H1 (cell line): Measurements from ENCODE around the gene MAGEA9B. TPM values are rescaled to one million over a fixed set of nuclear protein-coding genes. Genes with fewer than 3 reads are reported as not detected.

Experiments used
- CTCF ChIA-PET: fragments of 300-600 bp; sonication (Branson Sonifier 250); formaldehyde crosslinking; loops from one replicate; lab custom pipeline; 2021; ENCODE audit not compliant: partially characterized antibody; lab: Charles Lee
- POLR2A ChIA-PET: fragments of 300-600 bp; sonication (Branson Sonifier 250); formaldehyde crosslinking; loops from one replicate; lab custom pipeline; 2021; ENCODE audit warnings: inconsistent platforms; ENCODE audit not compliant: partially characterized antibody; lab: Charles Lee
- DNase-seq, 2 experiments: peaks; one replicate each; pipeline versions ENCODE4 v3.0.0 to v3.0.0-alpha.2; 2010 to 2022; ENCODE audit warnings: low spot score in 2 of 2, low read depth in 1 of 2, mixed read lengths in 1 of 2
- FAIRE-seq: peaks from 2 replicates; lab custom pipeline; 2011; peaks lifted over from hg19 to GRCh38; lab: Jason Lieb, UNC
- H2AFZ ChIP-seq: 2 replicates; pipeline ENCODE4 v1.8.1; 2012; ENCODE audit warnings: low read length, inconsistent platforms
- H2AK5ac ChIP-seq: 2 replicates; pipeline ENCODE4 v1.6.1; 2013; ENCODE audit warnings: low read depth, low read length
- H2BK120ac ChIP-seq: replicated peaks from 2 replicates; pipeline ENCODE3; 2013; ENCODE audit warnings: low read depth, low read length, inconsistent platforms
- H2BK12ac ChIP-seq: 2 replicates; pipeline ENCODE4 v1.6.1; 2013; ENCODE audit warnings: low read depth, low read length
- H2BK15ac ChIP-seq: 2 replicates; pipeline ENCODE4 v1.6.1; 2013; ENCODE audit warnings: low read length
- H2BK20ac ChIP-seq: 2 replicates; pipeline ENCODE4 v1.6.1; 2013; ENCODE audit warnings: low read length
- H2BK5ac ChIP-seq: 2 replicates; pipeline ENCODE4 v1.6.1; 2013; ENCODE audit warnings: low read depth, low read length
- H3K14ac ChIP-seq: 2 replicates; pipeline ENCODE4 v1.6.1; 2013; ENCODE audit warnings: inconsistent platforms; ENCODE audit not compliant: insufficient read length
- H3K18ac ChIP-seq: 2 replicates; pipeline ENCODE4 v1.6.1; 2013; ENCODE audit warnings: low read length; ENCODE audit errors: extremely low read depth
- H3K23ac ChIP-seq: 2 replicates; pipeline ENCODE4 v1.6.1; 2013; ENCODE audit warnings: inconsistent platforms; ENCODE audit not compliant: insufficient read length
- H3K23me2 ChIP-seq: 2 replicates; pipeline ENCODE4 v1.6.1; 2013; ENCODE audit warnings: low read depth, low read length
- H3K27ac ChIP-seq: 2 replicates; pipeline ENCODE4 v1.6.1; 2011; ENCODE audit warnings: low read depth, low read length, inconsistent platforms
- H3K27me3 ChIP-seq, 4 experiments: replicated peaks in 1 of 4; 1 replicate in 1 of 4; 2 replicates in 3 of 4; pipeline versions ENCODE4 v1.6.1 to v1.8.1; 2011 to 2013; ENCODE audit warnings: low read length in 3 of 4, mild to moderate bottlenecking in 3 of 4, inconsistent platforms in 2 of 4, mixed read lengths in 2 of 4, moderate library complexity in 1 of 4; ENCODE audit not compliant: control insufficient read depth in 3 of 4, insufficient read depth in 3 of 4; ENCODE audit errors: extremely low read depth in 1 of 4
- H3K36me3 ChIP-seq, 4 experiments: 2 replicates each; pipeline versions ENCODE4 v1.6.1 to v1.8.1; 2011 to 2013; ENCODE audit warnings: mild to moderate bottlenecking in 4 of 4, low read length in 3 of 4, moderate library complexity in 2 of 4, control low read depth in 1 of 4, inconsistent platforms in 1 of 4; ENCODE audit not compliant: insufficient read depth in 4 of 4, control insufficient read depth in 2 of 4
- H3K4ac ChIP-seq: replicated peaks from 2 replicates; pipeline ENCODE3; 2013; ENCODE audit warnings: low read length, low read depth, mixed read lengths, inconsistent platforms; ENCODE audit not compliant: insufficient read length
- H3K4me1 ChIP-seq, 4 experiments: replicated peaks in 1 of 4; 1 replicate in 1 of 4; 2 replicates in 3 of 4; pipeline versions ENCODE4 v1.6.1 to v1.8.1; 2011 to 2013; ENCODE audit warnings: low read length in 3 of 4, inconsistent platforms in 2 of 4, mixed read lengths in 1 of 4; ENCODE audit not compliant: insufficient read depth in 4 of 4, control insufficient read depth in 3 of 4
- H3K4me2 ChIP-seq, 2 experiments: 2 replicates each; pipeline versions ENCODE4 v1.6.1 to v1.8.1; 2011 to 2013; ENCODE audit warnings: low read depth in 2 of 2, low read length in 2 of 2, control low read depth in 1 of 2, inconsistent platforms in 1 of 2, mild to moderate bottlenecking in 1 of 2; ENCODE audit not compliant: insufficient read depth in 1 of 2
- H3K4me3 ChIP-seq, 4 experiments: fragments of 200-600, 300-600 bp in 1 of 4; sonication (generic), shearing (Covaris generic), sonication (Bioruptor Twin) in 1 of 4; 2 replicates each; pipeline versions ENCODE4 v1.5.1 to v1.8.1; 2011 to 2016; ENCODE audit warnings: low read length in 4 of 4, low read depth in 3 of 4, control low read depth in 2 of 4, inconsistent platforms in 2 of 4, mild to moderate bottlenecking in 2 of 4, mixed read lengths in 1 of 4, moderate library complexity in 1 of 4; ENCODE audit not compliant: insufficient read depth in 2 of 4; ENCODE audit errors: extremely low read depth in 1 of 4
- H3K56ac ChIP-seq: replicated peaks from 2 replicates; pipeline ENCODE3; 2013; ENCODE audit warnings: low read depth, mild to moderate bottlenecking, mixed read lengths, low read length, inconsistent platforms; ENCODE audit not compliant: insufficient read length
- H3K79me1 ChIP-seq: 2 replicates; pipeline ENCODE4 v1.6.1; 2013; ENCODE audit warnings: low read depth, low read length, control low read depth
- H3K79me2 ChIP-seq, 2 experiments: 2 replicates each; pipeline versions ENCODE4 v1.6.1 to v1.8.1; 2012 to 2013; ENCODE audit warnings: low read length in 2 of 2, mild to moderate bottlenecking in 2 of 2, inconsistent platforms in 1 of 2; ENCODE audit not compliant: insufficient read depth in 2 of 2, control insufficient read depth in 1 of 2
- H3K9ac ChIP-seq, 4 experiments: replicated peaks in 1 of 4; 1 replicate in 1 of 4; 2 replicates in 3 of 4; pipeline versions ENCODE4 v1.6.1 to v1.8.1; 2011 to 2013; ENCODE audit warnings: low read depth in 3 of 4, low read length in 3 of 4, control low read depth in 2 of 4, mild to moderate bottlenecking in 2 of 4, moderate library complexity in 2 of 4, inconsistent platforms in 1 of 4; ENCODE audit errors: extremely low read depth in 1 of 4
- H3K9me3 ChIP-seq, 2 experiments: 2 replicates each; pipeline versions ENCODE4 v1.6.1 to v1.8.1; 2012 to 2013; ENCODE audit warnings: mild to moderate bottlenecking in 2 of 2, moderate library complexity in 2 of 2, control low read depth in 1 of 2, inconsistent platforms in 1 of 2, low read depth in 1 of 2, low read length in 1 of 2, mixed read lengths in 1 of 2; ENCODE audit not compliant: insufficient read depth in 2 of 2
- H4K20me1 ChIP-seq, 2 experiments: replicated peaks in 1 of 2; 2 replicates each; pipeline versions ENCODE3 to v1.8.1; 2011 to 2013; ENCODE audit warnings: inconsistent platforms in 2 of 2, low read length in 2 of 2, mild to moderate bottlenecking in 1 of 2; ENCODE audit not compliant: insufficient read depth in 2 of 2, control insufficient read depth in 1 of 2
- H4K5ac ChIP-seq: 2 replicates; pipeline ENCODE4 v1.6.1; 2013; ENCODE audit warnings: low read length, low read depth, mixed read lengths, inconsistent platforms; ENCODE audit not compliant: insufficient read length
- H4K8ac ChIP-seq: 2 replicates; pipeline ENCODE4 v1.8.0; 2013; ENCODE audit warnings: mild to moderate bottlenecking, moderate library complexity, low read length, inconsistent platforms; ENCODE audit not compliant: insufficient read depth; ENCODE audit errors: extremely low read depth
- H4K91ac ChIP-seq: replicated peaks from 2 replicates; pipeline ENCODE3; 2013; ENCODE audit warnings: low read length, mixed read lengths, inconsistent platforms; ENCODE audit not compliant: insufficient read length
- BRCA1 ChIP-seq: IDR thresholded peaks from 2 replicates; pipeline ENCODE4 v1.6.1; 2012; ENCODE audit warnings: low read depth, low read length, improper control_type of control experiment
- KDM1A ChIP-seq: fragments of 200-600, 300-600 bp; sonication (generic); IDR thresholded peaks from 2 replicates; pipeline ENCODE4 v1.7.1; 2016; ENCODE audit warnings: mild to moderate bottlenecking, low read length, borderline replicate concordance
- KDM5A ChIP-seq: fragments of 200-600 bp; IDR thresholded peaks from 2 replicates; pipeline ENCODE4 v1.7.1; 2012; ENCODE audit warnings: mild to moderate bottlenecking, low read length, inconsistent platforms, mixed read lengths
- NANOG ChIP-seq: IDR thresholded peaks from 2 replicates; pipeline ENCODE4 v1.6.1; 2011; ENCODE audit warnings: low read length, low read depth, mild to moderate bottlenecking, inconsistent platforms; ENCODE audit not compliant: insufficient read depth, poor library complexity, severe bottlenecking
- NRF1 ChIP-seq: IDR thresholded peaks from 2 replicates; pipeline ENCODE4 v1.6.1; 2011; ENCODE audit warnings: mild to moderate bottlenecking, low read depth, low read length, improper control_type of control experiment
- POLR2AphosphoS5 ChIP-seq: IDR thresholded peaks from 2 replicates; pipeline ENCODE4 v1.6.1; 2011; ENCODE audit warnings: low read depth, low read length
- RAD21 ChIP-seq, 2 experiments: IDR thresholded peaks in 1 of 2; conservative IDR thresholded peaks in 1 of 2; 2 replicates each; pipeline ENCODE4 v1.6.1; 2011; ENCODE audit warnings: low read depth in 2 of 2, low read length in 2 of 2, improper control_type of control experiment in 1 of 2, inconsistent platforms in 1 of 2, mild to moderate bottlenecking in 1 of 2, moderate library complexity in 1 of 2
- RBBP5 ChIP-seq: IDR thresholded peaks from 2 replicates; pipeline ENCODE4 v1.7.1; 2012; ENCODE audit warnings: low read depth, mild to moderate bottlenecking, inconsistent platforms, low read length, moderate library complexity, borderline replicate concordance
- SIN3A ChIP-seq, 2 experiments: IDR thresholded peaks in 1 of 2; conservative IDR thresholded peaks in 1 of 2; 2 replicates each; pipeline ENCODE4 v1.6.1; 2011 to 2012; ENCODE audit warnings: low read length in 2 of 2, improper control_type of control experiment in 1 of 2, low read depth in 1 of 2, mild to moderate bottlenecking in 1 of 2
- SIRT6 ChIP-seq: IDR thresholded peaks from one replicate; pipeline ENCODE4 v1.7.1; 2012; ENCODE audit warnings: low read length, inconsistent platforms
- SP2 ChIP-seq: IDR thresholded peaks from 2 replicates; pipeline ENCODE4 v1.6.1; 2012; ENCODE audit warnings: mild to moderate bottlenecking, low read length, inconsistent platforms
- SP4 ChIP-seq: IDR thresholded peaks from 2 replicates; pipeline ENCODE4 v1.6.1; 2012; ENCODE audit warnings: low read length, inconsistent platforms
- WGBS, 2 experiments: shearing (Covaris generic) in 1 of 2; methylation state at CpG; one replicate each; pipeline versions ENCODE4 v1.1.6 to v1.1.7; 2013 to 2015; ENCODE audit warnings: low lambda C conversion rate in 2 of 2, mixed read lengths in 2 of 2, inconsistent platforms in 1 of 2, low coverage in 1 of 2, missing lambda C conversion rate in 1 of 2; ENCODE audit not compliant: insufficient replicate concordance in 2 of 2, insufficient coverage in 1 of 2, insufficient read length in 1 of 2; ENCODE audit errors: extremely low coverage in 1 of 2, missing lambda C conversion rate in 1 of 2; 5-methylcytosine and 5-hydroxymethylcytosine counted together
- polyA plus RNA-seq, 7 experiments: library from polyadenylated mRNA; depleted of rRNA in 3 of 7; stranded (reverse) in 5 of 7; unstranded in 2 of 7; fragments of >200 nt in 5 of 7; fragments of 200-250 nt in 2 of 7; gene quantifications; 1 replicate in 5 of 7; 2 replicates in 1 of 7; 4 replicates in 1 of 7; pipeline versions ENCODE4 v1.2.1 to v1.2.3, GENCODE V29; 2011 to 2013; ENCODE audit warnings: missing spikeins in 2 of 7, mixed read lengths in 2 of 7
- total RNA-seq: library from RNA; stranded (reverse); fragmentation: NEBNext Ultra II Directional; extraction: Animal tissue kit (Norgen Biotek cat#: 25700); gene quantifications from 2 replicates; pipeline ENCODE4 v1.2.1, GENCODE V29; 2021

The MAGEA9B gene
- total and polyA plus RNA-seq, 2 of the 8 experiments (the other 6 are each of a cell fraction or from before 2014, with no cell fraction given) = 0.06 TPM; not detected in 1

DNA sequence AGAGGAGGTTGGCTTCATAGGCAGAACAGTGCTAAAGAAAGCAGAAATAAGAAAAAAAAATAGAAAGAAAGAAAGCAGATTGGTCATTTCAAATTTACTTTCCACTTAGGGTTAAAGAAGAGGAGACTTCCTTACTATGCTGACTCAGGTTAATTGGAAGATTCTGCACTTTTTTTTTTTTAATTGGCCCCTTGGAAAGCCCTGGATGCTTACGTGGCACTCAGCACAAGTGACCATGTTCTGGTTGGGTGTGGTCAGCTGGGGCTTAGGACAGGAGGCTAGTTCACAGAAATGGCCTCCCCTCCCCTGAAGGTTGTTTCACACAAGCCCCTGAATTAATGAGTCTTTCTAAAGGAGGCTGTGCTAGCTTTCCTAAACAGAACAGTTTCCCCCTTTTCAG lies 14.5 kb downstream of the MAGEA9B start:
- Histone ChIP-seq H3K56ac (no peak overlapping the region), H4K8ac (no peak overlapping the region), H2BK120ac (no peak overlapping the region), H2AK5ac (no peak overlapping the region), H3K79me1 (no peaks in the 10 kb centered on the region), H3K27me3 (no peaks in the 10 kb centered on the region), H3K79me2 (no peaks in the 10 kb centered on the region), H3K14ac (no peak overlapping the region), H4K20me1 (no peaks in the 10 kb centered on the region), H3K4me2 (no peak overlapping the region), H2BK12ac (no peak overlapping the region), H3K23me2 (no peaks in the 10 kb centered on the region), H3K4me1 (no peaks in the 10 kb centered on the region), H3K27ac (no peak overlapping the region), H3K4ac (no peak overlapping the region), H2AFZ (no peak overlapping the region), H4K91ac (no peak overlapping the region), H2BK15ac (no peak overlapping the region), H3K36me3 (no peaks in the 10 kb centered on the region), H3K23ac (no peak overlapping the region), H3K9me3 (no peaks in the 10 kb centered on the region), H2BK5ac (no peak overlapping the region), H4K5ac (no peak overlapping the region), H3K4me3 (no peak overlapping the region), H3K18ac (no peak overlapping the region), H2BK20ac (no peak overlapping the region), H3K9ac (no peak overlapping the region)
- DNase-seq = no peak
- ChIA-PET CTCF (interaction anchor here (1.1 kb wide), 1 partner anchor 60 kb away, joined by 3 read pairs; no protein-coding TSS in a partner anchor), POLR2A (no interaction called here)
- WGBS, 2 experiments = 100% methylated on average over 1 of the region's 1 CpG; no CpG with 5 or more reads in 1 of the 2 experiments
- no peak for FAIRE-seq
- no peak for TF ChIP-seq KDM1A
- no peak for TF ChIP-seq NRF1
- no peak for TF ChIP-seq BRCA1
- TF ChIP-seq NANOG = no peak
- no peak for TF ChIP-seq RAD21 (IDR thresholded peaks at IDR 0.05 in 1 of 2, conservative IDR thresholded peaks at IDR 0.05 in 1 of 2; ENCODE audit: low read depth in 2 of 2, low read length in 2 of 2)
- TF ChIP-seq SIN3A (conservative IDR thresholded peaks at IDR 0.05 in 1 of 2, IDR thresholded peaks at IDR 0.05 in 1 of 2; ENCODE audit: low read depth in 1 of 2, low read length in 2 of 2) = no peak
- TF ChIP-seq SP4 = no peak
- TF ChIP-seq POLR2AphosphoS5 = no peak
- no peak for TF ChIP-seq SIRT6
- TF ChIP-seq RBBP5 = no peak
- TF ChIP-seq SP2 = no peak
- TF ChIP-seq KDM5A = no peak
